ENCODE measurements around the gene POU2F2.

POU2F2 gene

DNA sequence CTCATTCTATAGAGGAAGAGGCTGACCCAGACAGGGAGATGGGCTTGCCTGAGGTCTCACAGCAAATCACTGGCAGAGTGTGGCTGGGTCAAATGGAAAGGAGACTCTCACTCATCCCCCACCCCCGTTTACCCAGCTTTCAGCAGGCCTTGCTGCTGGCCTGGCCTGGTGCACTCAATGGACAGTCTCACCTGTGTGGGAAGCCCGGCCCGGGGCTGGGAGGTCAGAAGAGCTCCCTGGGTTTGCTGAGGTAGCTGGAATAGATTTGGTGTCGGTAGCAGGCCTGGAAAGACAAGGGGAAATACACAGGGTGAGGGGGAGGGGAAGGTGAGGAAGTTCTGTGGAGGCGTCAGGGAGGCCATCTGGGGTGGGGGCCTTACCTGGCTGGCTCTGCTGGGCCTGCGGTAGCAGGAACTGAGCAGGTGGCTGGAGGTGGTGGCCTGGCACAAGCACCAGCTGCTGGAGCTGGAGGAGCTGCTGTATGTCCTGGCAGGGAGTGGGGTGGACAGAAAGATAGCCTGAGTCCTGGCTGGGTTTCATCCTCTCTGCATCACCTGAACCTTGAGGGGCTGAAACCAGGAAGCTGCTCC is 32.8 kb downstream of the POU2F2 start:
- DNase-seq (ENCODE audit: low read depth) = no peak
- TF ChIP-seq, protein P1, sequence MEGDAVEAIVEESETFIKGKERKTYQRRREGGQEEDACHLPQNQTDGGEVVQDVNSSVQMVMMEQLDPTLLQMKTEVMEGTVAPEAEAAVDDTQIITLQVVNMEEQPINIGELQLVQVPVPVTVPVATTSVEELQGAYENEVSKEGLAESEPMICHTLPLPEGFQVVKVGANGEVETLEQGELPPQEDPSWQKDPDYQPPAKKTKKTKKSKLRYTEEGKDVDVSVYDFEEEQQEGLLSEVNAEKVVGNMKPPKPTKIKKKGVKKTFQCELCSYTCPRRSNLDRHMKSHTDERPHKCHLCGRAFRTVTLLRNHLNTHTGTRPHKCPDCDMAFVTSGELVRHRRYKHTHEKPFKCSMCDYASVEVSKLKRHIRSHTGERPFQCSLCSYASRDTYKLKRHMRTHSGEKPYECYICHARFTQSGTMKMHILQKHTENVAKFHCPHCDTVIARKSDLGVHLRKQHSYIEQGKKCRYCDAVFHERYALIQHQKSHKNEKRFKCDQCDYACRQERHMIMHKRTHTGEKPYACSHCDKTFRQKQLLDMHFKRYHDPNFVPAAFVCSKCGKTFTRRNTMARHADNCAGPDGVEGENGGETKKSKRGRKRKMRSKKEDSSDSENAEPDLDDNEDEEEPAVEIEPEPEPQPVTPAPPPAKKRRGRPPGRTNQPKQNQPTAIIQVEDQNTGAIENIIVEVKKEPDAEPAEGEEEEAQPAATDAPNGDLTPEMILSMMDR (IDR thresholded peaks at IDR 0.05; ENCODE audit: insufficient read depth, low read depth, low read length, missing control alignments) = no peak

GRCh38 chr19:42098781-42099180 is 33.5 kb downstream of the POU2F2 start:
- DNase-seq (ENCODE audit: low read depth) = no peak
- no peak overlapping the region for H3K4me3 ChIP-seq (ENCODE audit: low read depth, low read length)
- TF ChIP-seq, protein P1 (IDR thresholded peaks at IDR 0.05; ENCODE audit: insufficient read depth, low read depth, low read length, missing control alignments) = no peak

More for the DNA sequence above, 32.8 kb downstream of the POU2F2 start:
- no peak overlapping the region for H3K4me3 ChIP-seq (ENCODE audit: low read depth, low read length)

- no peak overlapping the region for H3K4me3 ChIP-seq (ENCODE audit: low read depth, low read length)
- no peak for DNase-seq (ENCODE audit: low read depth)
- TF ChIP-seq, protein P1 (IDR thresholded peaks at IDR 0.05; ENCODE audit: insufficient read depth, low read depth, low read length, missing control alignments) = no peak
These were observed 34.8 kb downstream of the POU2F2 start for GRCh38 chr19:42097461-42097860.

GRCh38 chr19:42096255-42096837 is 35.9 kb downstream of the POU2F2 start:
- TF ChIP-seq, protein P1 (IDR thresholded peaks at IDR 0.05; ENCODE audit: insufficient read depth, low read depth, low read length, missing control alignments) = no peak
- no peak for DNase-seq (ENCODE audit: low read depth)
- H3K4me3 ChIP-seq (ENCODE audit: low read depth, low read length) = no peak overlapping the region

DNA sequence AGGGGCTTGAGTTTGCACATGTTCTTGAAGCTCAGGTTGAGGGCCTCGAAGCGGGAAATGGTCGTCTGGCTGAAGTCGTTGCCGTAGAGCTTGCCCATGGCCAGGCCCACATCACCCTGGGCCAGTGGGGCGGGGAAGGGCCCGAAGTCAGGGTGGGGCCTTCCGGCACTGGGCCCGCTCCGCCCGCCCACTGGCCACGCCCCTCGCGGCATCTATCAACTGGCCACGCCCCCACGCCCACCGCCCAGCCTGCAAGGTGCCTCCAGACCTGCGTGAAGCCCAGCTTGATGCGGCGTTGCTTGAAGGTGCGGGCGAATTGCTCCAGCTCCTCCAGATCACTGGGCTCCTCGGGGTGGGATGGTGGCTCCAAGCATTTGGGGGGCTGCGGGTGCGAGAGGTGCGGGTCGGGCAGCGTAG is 36.4 kb downstream of the POU2F2 start:
- no peak overlapping the region for H3K4me3 ChIP-seq (ENCODE audit: low read depth, low read length)
- TF ChIP-seq, protein P1 (IDR thresholded peaks at IDR 0.05; ENCODE audit: insufficient read depth, low read depth, low read length, missing control alignments) = no peak
- no peak for DNase-seq (ENCODE audit: low read depth)

DNA sequence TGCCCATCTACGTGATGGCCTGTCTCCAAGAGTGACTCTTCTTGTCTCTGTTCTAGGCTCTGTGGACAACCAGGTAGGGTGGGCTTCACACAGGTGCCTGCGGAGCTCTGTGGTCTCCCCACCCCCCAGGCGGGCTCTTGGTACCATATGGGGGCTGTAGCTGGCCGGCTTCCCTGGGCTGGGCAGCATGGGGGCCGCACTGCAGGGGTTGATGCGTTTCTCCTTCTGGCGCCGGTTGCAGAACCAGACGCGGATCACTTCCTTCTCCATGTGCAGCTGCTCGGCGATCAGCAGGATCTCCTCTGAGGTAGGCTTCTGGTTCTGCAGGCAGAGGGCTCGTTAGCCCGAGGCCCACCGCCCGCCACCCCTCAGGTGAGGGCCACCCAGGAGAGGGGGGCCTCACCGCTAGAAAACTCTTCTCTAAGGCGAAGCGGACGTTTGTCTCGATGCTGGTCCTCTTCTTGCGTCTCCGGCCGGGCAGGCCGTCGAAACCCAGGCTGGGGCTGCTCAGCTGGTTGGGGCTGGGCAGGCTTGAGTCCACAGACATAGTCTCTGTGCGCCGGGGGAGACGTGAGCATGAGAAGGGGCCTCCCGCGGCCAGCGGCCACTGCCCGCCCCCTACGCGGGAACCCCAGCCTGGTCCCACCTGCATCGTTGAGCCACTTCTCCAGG is 37.0 kb downstream of the POU2F2 start:
- no peak overlapping the region for H3K4me3 ChIP-seq (ENCODE audit: low read depth, low read length)
- no peak for DNase-seq (ENCODE audit: low read depth)
- TF ChIP-seq, protein P1 (IDR thresholded peaks at IDR 0.05; ENCODE audit: insufficient read depth, low read depth, low read length, missing control alignments) = no peak
